Activated CD4-positive, alpha-beta T cell treated with anti-CD3 and anti-CD28 coated beads, Interleukin-2, amount 50 U/mL, for 1 hour (primary cell): ENCODE data around the gene HNRNPR.
A peak's percentile ranks its signal among the peaks of the same experiment; 100 is the strongest.

Source experiments
- DNase-seq: peaks from one replicate; pipeline ENCODE4 v3.0.0-alpha.2; 2020

HNRNPR gene

DNA sequence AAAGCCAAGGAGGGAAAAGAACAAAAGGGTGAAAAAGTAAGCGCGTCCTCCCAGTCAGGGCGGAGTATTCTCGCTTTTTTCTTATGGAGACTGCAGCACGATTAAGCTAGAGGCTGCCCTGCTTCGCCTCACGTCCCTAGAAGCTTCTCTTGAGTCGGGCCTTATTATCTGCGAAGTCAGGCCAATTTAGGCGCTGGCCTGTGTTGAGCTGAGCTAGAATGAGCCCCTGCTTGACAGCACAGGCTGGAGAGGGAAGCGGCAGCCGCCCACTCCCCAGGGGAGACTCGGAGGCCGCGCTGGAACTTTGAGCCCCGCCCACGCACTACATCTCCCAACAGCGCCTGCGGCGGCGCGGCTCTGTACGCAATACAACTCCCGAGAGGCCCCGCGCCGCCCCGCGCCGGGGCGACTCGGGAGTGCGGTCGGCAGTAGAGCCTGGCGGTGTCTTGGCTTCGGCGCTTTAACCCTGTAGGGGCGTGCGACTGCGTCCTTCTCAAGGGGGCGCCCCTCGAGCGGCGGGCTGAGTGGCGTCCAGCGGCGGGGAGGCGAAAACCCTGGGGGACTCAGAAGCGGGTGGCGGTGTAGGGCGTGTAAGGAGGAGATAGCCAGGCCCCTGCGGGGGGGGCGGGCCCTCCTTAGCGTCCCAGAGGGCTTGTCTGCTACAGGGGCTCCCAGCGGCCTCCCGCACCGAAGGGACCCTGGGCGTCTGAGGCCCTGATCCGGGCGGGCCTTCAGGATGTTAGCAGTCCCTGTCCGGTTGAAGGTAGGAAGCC lies 24.7 kb upstream of the HNRNPR start:
- DNase-seq, result peak; percentile 81

DNA sequence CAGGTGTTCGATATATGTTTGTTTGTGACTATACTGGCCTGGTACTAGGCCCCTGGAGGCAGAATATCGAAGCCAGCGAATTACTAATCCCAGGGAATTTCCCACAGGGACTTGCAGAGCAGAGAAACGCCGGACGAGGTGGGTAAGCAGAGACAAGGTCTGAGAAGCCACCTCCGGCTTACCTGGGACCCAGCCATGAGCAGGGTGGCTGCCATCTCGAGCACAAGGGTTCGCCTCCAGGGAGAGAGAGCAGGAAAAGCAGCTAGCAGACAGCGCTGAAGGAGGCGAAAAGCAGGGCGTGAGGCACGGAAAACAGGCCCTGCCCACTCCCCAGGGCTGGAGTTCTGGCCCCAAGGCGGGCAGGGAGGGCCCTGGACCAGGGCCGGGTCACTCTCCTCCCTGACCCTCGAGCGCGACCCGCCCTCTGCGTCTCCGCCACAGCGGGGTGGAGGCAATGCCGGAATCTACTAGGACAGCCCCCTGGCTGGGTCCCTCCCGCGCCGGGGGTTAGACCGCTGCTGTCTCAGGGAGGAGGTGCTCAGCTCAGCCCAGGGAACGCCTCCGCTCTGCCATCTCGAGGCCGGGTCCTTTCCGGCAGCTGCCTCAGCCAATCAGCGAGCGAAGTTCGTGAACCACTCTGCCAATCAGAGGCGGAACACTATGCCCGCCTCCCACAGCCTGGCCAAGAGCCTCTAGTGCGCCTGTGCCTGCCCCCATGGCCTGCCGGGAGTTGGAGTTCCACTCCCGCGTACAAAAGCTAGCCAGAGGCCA lies 23.9 kb upstream of the HNRNPR start:
- DNase-seq, result peak; percentile 96

DNA sequence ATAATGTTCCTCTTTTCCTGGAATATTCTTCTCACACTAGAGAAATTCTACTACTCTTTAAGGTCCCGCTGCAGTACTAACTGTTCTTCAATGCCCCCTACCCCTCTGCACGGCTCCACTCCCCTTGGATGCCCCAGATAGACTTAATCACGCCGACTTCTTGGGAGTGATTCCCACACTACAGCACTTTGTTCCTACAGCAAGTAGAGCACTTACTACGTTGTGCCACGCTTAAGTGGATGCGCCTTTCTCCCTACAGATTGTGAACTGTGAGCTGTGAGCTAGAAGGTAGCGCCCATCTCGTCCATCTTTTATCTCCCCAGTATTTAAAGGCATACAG lies 23.3 kb upstream of the HNRNPR start:
- DNase-seq, result no peak

DNA sequence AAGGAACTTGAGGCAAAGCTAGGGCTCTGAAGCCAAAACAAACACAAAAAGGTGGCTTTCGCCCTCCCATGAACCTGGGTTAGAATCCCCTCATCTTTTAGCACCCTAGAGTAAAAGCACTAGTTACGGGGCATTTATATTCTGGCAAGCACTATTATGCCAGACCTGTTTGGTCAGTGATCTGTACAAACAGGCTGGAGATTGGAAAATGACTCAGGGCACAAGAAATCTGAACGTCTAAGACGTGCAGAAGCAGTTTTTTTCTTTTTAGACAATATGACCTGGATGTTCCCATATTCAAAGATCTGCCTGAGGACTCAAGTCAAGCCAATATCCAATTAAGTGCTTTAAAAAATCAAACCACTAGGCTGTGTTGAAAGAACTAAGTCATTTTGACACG lies 22.5 kb upstream of the HNRNPR start:
- no peak for DNase-seq

DNA sequence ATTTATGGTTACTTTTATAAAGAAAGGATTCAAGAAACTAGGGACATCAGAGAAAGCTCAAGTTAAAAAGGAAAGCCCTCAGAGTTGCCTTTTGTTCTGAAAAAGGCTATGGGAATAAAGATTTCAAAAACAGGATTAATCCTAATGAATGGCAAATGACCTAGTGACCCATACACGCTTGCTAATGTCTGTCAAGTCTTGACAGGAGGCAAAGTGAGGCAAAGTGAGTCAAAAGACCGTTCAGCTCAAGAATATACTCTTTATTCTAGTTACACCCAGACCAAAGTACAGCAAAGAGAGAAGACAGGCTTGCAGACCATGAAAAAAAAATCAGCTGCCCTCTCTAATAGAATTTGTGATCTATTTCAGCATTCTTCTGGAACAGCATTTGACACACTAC lies 22.1 kb upstream of the HNRNPR start:
- DNase-seq, result no peak

DNA sequence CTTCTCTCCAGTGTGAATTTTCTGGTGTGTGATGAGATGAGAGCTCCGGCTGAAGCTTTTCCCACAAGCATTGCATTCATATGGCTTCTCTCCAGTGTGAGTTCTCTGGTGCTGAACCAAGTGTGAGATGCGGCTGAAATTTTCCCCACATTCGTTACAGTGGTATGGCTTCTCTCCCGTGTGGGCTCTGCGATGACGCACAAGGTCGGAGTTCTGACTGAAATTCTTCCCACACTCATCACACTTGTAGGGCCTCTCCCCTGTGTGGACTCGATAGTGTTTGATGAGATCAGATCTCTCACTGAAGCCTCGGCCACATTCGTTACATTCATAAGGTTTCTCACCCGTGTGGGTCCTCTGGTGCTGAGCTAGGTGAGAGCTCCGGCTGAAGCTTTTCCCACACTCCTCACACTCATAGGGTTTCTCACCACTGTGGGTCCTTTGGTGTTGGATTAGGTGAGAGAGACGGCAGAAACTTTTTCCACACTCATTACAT lies 18.2 kb upstream of the HNRNPR start:
- DNase-seq, result no peak

DNA sequence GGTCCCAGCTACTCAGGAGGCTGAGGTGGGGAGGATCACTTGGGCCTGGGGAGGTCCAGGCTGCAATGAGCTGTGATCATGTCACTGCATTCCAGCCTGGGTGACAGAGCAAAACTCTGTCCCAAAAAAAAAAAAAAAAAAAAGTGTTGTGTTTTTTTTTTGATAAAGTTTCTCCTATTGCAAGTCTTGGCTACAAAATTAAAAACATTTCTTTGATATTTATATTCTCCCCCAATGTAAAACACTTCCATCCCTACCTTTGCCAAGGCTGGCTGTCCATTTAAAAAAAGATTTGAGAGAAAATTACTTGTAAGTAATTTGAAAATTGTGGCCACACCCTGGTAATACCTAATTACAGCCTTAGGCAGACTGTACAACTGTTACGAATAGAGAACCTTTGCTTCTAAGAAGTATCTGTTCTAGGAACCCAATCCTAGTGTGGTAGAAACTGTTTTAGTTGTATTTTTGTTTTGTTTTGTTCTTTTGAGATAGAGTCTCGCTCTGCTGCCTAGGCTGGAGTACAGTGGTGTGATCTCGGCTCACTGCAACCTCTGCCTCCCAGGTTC lies 14.3 kb upstream of the HNRNPR start:
- DNase-seq, result no peak

DNA sequence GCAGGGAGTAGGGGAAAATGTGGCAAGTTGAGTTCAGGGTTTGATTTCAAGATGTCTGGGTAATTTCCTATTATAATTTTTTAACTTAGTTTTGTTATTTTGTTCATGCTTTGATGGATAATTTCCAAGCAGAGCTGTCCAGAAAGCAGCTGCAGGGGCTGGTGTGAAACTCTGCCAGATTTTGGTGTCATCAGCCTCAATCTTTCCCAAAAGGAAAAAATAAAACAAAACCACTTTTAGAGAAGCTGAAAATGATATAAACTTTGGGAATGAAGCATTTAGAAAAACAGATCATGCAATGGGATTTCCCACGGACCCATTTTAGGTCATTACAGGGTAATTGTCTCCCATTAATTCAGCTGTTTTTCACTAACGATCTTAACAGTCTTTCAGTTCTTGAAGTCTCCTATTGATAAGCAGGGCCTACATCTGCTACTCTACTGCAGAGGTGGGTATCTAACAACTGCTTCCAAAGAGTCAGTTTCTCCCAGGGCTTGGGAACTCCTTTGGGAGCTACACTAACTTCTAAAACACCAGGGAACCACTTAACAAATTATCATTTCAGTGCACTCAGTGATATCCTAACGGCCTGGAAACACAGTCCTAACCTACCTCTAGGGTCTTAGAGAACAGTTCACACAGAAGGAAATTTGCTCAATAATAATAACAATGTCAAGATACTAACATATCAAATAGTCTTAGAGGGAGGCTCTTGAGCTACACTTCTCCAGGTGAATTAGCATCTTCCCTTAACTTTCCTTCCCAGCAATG lies 13.2 kb upstream of the HNRNPR start:
- no peak for DNase-seq

DNA sequence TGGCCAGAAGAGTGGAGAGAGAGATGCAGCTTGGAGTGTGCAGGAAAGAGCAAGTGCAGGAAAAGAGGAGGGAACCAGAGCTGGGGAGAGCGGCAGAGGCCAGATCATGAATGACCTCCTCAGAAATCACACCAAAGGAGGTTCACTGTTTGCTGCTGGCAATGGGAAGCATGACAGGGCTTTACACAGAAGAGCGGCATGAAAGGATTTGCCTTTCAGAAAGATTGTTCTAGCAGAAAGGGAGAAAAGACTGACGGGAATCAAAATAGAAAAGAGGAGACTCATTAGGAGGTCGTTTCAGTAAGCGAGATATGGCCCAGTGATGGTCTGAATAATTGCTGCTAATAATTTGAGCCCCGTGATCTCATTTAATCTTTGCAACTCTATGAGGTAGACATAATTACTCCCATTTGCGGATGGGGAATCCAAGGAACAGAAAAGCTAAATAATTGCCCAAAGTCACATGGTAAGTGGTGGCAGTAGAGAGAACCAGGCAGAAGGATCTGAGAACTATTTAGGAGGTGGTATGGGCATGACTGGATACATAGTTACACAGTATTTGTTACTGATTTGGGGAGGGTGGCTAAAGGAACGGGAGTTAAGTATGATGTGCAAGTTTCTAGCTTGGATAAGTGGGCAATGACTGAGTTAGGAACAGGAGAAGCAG lies 12.5 kb upstream of the HNRNPR start:
- no peak for DNase-seq

DNA sequence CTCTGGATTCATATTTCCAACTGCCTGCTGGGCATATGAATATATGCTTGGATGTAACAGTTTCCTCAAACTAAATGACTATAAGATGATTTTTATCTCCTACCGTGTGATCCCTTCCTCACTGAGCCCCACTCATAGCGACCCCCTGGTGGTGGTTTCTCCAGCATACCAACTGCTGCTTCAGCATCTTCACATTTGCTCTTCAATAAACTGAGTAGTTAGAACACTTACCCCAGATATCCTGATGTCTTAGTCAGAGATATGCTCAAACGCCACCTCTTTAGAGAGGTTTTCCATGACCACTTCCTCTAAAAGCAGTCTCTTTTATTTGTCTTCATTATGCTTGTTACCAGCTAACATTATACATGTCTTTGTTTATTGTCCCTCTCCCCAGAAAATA lies 10.2 kb upstream of the HNRNPR start:
- no peak for DNase-seq

DNA sequence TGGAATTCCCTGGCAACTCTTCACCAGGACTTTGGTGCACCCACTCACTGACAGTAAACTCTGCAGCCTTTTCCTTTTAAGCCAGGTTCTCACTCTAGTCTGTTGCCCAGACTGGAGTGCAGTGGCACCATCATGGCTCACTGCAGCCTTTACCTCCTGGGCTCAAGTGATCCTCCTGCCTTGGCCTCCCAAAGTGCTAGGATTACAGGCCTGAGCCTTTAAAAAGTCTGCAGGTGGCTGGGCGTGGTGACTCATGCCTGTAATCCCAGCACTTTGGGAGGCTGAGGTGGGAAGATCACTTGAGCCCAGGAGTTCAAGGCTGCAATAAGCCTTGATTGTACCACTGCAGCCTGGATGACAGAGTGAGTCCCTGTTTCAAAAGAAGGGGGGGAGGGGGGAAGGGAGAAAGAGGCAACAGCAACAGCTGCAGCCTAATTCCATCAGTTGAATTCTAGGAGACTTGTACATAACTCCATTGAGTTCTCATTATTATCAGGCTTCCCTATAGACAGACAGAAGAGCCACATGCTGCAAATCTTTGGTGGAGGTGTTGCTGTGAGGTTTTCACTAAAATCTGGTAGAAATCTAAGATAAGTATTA lies 8.1 kb upstream of the HNRNPR start:
- no peak for DNase-seq

DNA sequence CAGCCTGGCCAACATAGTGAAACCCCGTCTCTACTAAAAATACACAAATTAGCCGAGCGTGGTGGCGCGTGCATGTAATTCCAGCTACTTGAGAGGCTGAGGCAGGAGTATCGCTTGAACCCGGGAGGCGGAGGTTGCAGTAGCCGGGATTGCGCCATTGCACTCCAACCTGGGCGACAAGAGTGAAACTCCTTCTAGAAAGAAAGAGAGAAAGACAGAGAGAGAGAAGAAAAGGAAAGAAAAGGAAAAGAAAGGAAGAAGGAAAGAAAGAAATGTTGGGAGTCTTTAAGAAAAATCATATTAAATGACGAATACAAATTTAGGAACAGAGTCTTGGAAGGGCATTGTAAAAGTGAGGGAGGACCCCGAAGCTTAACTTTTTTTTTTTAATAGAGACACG lies 1.8 kb upstream of the HNRNPR start:
- DNase-seq, result no peak

DNA sequence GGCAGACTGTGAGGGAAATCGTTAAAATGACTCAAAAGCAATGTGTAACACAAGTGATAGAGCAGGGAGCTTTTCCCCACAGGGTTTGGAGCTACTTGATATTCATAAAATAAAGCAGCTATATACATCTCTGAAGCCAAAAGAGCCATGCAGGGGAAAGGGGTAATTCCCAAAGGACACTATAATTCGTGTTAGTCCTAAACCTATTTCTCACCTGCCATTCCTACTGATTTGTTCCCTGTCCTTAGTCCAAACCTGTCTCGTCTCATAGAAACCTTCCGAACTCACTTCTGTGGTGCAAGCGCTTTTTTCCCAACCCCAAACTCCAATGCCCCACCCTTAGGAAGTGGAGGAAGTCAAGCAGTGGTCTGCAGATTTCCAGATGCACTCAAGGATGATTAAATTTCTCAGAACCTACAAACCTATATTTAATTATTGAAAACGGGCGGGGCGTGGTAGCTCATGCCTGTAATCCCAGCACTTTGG lies 946 bp upstream of the HNRNPR start:
- no peak for DNase-seq

DNA sequence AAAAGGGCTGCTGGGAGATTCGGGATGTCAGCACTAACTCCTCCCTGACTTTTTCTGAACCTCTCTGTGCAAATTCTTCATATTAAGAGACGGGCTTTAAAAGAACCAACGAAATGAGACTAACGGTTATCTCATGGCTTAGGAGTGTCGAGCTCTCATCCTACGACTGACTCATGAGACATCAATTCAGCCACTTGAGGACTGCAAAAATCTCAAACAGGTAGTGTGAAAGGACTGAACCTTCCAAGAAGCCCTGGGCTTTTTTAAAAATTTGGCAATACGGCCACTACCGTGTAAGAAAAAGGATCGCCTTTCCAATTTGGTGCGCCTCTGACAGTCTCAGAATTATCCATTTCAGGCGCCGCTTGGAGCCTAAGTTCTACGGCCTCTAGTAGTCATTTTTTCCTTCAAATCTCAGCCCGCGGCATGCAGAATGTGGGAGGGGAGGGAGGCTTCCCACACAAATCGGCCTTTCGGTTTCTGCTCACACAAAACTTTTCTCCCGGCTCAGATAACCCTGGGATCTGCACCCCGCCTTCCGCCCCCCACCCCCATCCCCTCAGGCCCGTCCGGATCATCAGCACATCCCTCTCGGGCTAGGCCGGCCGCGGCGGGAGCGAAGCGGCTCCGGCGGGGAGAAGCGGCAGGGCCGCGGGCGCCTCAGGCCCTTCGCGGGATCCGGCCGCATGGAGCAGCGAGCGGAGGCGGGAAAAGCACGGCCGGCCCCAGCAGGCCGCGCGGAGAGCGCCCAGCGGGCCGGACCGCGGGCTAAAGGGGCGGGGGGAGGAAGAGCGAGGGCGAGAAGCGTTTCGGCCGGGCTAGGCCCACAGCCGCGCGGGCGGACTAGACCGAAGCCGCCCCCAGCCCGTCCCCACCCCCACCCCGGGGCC lies 618 bp downstream of the HNRNPR start:
- DNase-seq, result peak; percentile 8

DNA sequence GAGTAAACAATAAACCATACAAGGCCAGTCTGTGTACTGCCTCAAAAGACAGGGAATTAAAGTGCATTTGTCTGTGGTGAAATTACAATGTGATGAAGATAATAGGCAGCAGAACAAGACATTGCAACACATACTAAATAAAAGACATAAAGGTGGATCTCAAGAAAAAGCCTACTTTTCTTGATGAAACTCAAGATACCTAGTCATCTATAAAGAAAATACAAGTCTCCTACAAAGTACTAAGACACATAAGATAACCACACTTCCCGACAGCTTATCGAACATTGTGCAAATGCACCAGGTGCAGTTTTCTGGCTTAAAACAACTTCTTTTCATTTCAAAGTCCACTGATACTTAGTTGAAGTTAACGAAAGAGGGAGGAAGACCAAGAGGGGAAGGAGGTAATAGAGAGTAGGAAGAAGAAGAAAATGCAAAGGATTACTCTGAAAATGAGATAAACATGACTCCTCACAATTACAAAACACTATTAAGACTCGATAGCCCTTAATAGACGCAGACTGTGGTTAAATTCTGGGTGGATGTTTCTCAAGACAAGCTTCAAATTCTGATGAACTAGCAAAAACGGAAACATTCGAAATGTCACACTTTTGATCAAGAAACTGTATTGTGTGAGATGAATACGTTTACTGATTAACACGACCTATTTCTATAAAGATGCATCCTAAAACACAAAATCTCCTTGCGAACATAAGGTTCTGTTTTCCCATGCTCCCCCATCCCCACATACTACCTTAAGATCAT lies 2.0 kb downstream of the HNRNPR start:
- DNase-seq, result no peak

DNA sequence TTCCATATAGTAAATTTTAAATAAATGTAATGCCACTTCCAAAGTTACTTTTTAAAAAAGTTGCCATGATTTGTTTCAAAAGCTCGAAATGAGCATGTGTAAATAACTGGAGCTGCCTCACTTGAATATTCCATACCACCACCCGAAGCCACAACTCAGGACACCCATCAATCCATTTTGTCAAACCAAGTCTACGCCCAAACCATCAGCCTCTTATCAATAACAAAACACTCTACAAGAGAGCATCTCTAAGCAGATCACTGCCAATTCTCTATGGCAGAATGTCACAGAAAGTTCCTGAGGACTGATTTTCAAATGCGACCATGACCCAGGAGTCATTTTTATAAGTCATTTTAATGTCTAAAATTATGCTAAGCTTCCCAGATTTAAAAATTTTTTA lies 4.5 kb downstream of the HNRNPR start:
- no peak for DNase-seq

DNA sequence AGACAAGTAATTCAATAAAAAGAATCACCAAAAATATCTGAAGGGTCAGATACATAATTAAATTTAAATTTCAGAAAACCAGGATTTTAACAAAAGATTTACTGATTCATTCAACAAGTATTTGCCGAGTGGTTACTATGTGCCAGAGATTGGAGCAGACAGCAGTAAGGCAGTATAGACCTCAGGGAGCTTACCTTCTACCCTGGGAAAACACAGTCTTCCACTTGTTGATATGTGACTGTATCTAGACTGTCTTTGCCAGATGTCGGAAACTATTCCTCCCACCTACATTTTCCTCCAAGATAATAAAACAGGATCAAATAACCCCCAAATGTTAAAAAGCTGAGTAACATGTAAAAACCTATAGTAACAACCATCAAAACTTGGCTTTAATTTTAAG lies 6.2 kb downstream of the HNRNPR start:
- DNase-seq, result no peak

DNA sequence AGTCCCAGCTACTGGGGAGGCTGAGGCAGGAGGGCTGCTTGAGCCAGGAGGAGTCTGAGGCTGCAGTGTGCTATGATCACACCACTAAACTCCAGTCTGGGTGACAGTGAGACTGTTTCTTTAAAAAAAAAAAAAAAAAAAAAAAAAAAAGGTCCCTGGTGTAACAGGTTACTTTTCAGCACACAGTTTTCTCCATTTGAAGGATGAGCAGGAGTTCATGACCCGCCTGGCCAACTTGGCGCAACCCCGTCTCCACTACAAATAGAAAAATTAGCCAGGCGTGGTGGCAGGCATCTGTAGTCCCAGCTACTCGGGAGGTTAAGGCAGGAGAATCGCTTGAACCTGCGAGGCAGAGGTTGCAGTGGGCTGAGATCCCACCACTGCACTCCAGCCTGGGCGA lies 12.4 kb downstream of the HNRNPR start:
- DNase-seq, result no peak

DNA sequence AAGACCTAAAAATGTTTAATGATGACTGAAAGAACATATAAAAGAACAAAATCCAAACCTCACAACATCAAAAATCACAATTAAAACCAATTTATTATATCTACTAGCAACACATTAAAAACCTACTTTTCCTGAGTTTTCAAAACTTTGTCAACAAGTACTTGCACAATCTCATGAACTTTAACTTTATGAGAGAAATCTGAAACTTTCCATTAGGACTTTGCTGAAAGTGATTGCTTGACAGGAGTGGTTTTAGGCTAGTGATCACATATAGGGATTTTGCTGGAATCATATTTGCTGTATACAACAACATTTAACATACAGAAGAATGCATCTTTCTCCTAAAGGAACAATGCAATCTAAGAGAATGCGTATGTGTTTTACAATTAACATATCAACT lies 13.2 kb downstream of the HNRNPR start:
- no peak for DNase-seq

DNA sequence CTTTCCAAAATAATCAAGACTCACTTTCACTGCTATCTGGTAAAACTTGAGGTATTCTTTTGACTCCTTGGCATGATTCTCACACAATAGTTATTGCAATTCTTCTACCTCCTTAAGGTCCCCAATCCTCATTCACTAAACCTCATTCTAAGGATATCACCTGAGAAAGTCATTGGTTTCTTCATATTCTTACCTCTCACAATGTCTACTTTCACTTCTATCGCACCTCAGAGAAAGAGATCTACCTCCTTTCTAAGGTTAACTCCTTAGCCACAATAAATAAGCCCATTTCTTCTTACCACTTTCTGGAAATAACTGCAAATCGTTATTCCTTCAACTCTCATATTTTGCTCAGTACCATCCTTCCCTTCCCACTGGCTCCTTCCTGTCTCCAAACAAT lies 18.7 kb downstream of the HNRNPR start:
- no peak for DNase-seq
